Measurements from ENCODE around the gene CPEB4. TPM values are rescaled to one million over a fixed set of nuclear protein-coding genes. Genes with fewer than 3 reads are reported as not detected.

The CPEB4 gene
- total and polyA plus RNA-seq, 2 experiments from 2014 or later = 5.9 to 10.2 TPM

DNA sequence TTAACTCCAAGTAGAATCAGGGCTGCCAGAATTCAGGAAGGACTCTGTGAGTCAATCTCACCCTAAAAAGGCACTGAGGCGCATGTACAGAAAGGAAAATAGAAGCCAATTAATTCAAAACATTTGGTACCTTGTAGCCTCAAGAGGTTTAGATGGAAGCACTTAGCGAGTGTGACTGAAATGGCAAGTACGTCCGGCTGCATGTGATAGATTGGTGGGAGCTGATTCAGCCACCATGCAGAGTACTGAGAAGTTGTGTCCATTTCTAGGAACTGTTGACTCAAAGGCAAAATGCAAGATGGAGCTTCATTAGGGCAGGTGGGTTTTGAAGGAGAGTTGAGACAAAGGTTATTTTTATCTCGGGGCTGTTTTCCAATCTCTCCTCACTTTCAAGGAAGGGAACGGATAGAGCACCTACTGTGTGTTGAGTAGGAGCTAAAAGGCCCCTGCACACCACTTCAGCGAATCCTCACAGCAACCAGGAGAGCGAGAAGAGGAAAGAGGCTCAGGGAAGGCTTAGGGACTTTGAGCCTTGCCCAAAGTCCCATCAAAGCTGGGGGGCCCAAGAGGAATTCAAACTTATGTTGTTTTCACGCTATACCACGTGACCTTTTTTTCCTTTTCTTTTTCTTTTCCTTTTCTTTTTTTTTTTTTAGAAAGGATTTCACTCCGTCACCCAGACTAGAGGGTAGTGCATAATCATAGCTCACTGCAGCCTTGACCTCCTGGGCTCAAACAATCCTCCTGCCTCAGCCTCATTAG is 34.6 kb upstream of the CPEB4 start:
- no peaks in the 10 kb centered on the region for H3F3A ChIP-seq (replicated peaks; ENCODE audit: low read depth)

More for the DNA sequence above, 34.6 kb upstream of the CPEB4 start:
- H3K4me2 ChIP-seq = no peak overlapping the region
- no peaks in the 10 kb centered on the region for H3K27me3 ChIP-seq (ENCODE audit: insufficient read depth)
- H3K4me3 Mint-ChIP-seq = no peak overlapping the region
- no peaks in the 10 kb centered on the region for H3K4me1 Mint-ChIP-seq
- peaks cover 6% of the 10 kb centered on the region for H3K9me3 Mint-ChIP-seq
- H3K36me3 ChIP-seq (ENCODE audit: insufficient read depth) = no peaks in the 10 kb centered on the region; the same call in 1 of the 2 replicates
- peaks cover 3% of the 10 kb centered on the region; the same call in 1 of the 3 replicates for H3K36me3 Mint-ChIP-seq (ENCODE audit: low read depth)
- H3K9me2 ChIP-seq (ENCODE audit: insufficient read depth) = 0 out of 2 replicates have a peak, but pooled peaks cover 3% of the 10 kb centered on the region
- H3K4me1 ChIP-seq (ENCODE audit: insufficient read depth) = no peaks in the 10 kb centered on the region
- peaks cover 15% of the 10 kb centered on the region for H3K27me3 Mint-ChIP-seq (ENCODE audit: insufficient read depth, low read depth, poor library complexity)
- TF ChIP-seq REST (IDR thresholded peaks at IDR 0.05; ENCODE audit: unreplicated experiment) = no peak
- TF ChIP-seq, protein P1, sequence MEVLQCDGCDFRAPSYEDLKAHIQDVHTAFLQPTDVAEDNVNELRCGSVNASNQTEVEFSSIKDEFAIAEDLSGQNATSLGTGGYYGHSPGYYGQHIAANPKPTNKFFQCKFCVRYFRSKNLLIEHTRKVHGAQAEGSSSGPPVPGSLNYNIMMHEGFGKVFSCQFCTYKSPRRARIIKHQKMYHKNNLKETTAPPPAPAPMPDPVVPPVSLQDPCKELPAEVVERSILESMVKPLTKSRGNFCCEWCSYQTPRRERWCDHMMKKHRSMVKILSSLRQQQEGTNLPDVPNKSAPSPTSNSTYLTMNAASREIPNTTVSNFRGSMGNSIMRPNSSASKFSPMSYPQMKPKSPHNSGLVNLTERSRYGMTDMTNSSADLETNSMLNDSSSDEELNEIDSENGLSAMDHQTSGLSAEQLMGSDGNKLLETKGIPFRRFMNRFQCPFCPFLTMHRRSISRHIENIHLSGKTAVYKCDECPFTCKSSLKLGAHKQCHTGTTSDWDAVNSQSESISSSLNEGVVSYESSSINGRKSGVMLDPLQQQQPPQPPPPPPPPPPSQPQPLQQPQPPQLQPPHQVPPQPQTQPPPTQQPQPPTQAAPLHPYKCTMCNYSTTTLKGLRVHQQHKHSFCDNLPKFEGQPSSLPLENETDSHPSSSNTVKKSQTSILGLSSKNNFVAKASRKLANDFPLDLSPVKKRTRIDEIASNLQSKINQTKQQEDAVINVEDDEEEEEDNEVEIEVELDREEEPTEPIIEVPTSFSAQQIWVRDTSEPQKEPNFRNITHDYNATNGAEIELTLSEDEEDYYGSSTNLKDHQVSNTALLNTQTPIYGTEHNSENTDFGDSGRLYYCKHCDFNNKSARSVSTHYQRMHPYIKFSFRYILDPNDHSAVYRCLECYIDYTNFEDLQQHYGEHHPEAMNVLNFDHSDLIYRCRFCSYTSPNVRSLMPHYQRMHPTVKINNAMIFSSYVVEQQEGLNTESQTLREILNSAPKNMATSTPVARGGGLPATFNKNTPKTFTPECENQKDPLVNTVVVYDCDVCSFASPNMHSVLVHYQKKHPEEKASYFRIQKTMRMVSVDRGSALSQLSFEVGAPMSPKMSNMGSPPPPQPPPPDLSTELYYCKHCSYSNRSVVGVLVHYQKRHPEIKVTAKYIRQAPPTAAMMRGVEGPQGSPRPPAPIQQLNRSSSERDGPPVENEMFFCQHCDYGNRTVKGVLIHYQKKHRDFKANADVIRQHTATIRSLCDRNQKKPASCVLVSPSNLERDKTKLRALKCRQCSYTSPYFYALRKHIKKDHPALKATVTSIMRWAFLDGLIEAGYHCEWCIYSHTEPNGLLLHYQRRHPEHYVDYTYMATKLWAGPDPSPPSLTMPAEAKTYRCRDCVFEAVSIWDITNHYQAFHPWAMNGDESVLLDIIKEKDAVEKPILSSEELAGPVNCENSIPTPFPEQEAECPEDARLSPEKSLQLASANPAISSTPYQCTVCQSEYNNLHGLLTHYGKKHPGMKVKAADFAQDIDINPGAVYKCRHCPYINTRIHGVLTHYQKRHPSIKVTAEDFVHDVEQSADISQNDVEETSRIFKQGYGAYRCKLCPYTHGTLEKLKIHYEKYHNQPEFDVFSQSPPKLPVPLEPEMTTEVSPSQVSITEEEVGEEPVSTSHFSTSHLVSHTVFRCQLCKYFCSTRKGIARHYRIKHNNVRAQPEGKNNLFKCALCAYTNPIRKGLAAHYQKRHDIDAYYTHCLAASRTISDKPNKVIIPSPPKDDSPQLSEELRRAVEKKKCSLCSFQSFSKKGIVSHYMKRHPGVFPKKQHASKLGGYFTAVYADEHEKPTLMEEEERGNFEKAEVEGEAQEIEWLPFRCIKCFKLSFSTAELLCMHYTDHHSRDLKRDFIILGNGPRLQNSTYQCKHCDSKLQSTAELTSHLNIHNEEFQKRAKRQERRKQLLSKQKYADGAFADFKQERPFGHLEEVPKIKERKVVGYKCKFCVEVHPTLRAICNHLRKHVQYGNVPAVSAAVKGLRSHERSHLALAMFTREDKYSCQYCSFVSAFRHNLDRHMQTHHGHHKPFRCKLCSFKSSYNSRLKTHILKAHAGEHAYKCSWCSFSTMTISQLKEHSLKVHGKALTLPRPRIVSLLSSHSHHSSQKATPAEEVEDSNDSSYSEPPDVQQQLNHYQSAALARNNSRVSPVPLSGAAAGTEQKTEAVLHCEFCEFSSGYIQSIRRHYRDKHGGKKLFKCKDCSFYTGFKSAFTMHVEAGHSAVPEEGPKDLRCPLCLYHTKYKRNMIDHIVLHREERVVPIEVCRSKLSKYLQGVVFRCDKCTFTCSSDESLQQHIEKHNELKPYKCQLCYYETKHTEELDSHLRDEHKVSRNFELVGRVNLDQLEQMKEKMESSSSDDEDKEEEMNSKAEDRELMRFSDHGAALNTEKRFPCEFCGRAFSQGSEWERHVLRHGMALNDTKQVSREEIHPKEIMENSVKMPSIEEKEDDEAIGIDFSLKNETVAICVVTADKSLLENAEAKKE (CRISPR knock-in tag; IDR thresholded peaks at IDR 0.05) = no peak
- no peak for TF ChIP-seq ZNF114 (CRISPR knock-in tag; IDR thresholded peaks at IDR 0.05)
- no peak for TF ChIP-seq POLR2AphosphoS5 (IDR thresholded peaks at IDR 0.05; ENCODE audit: low read depth)
- TF ChIP-seq STAT1 (IDR thresholded peaks at IDR 0.05; ENCODE audit: unreplicated experiment) = no peak
- TF ChIP-seq CREB1 (CRISPR knock-in tag; IDR thresholded peaks at IDR 0.05; ENCODE audit: low read depth) = no peak
- H4K20me1 ChIP-seq (replicated peaks; ENCODE audit: insufficient read depth) = no peaks in the 10 kb centered on the region
- no peak overlapping the region for H3K4me3 ChIP-seq
- no peak for DNase-seq (ENCODE audit: low spot score)
- peak overlapping the region; percentile 80 for H2AFZ ChIP-seq
- no peak overlapping the region for H3K27ac ChIP-seq (ENCODE audit: low read depth)
- ATAC-seq = no peak
- no peak overlapping the region for H3K27ac Mint-ChIP-seq
- no peaks in the 10 kb centered on the region for H3K79me2 ChIP-seq (replicated peaks; ENCODE audit: insufficient read depth)
